GM12891 (cell line): ENCODE results near the gene PFDN2.

Experiments
- PAX5 ChIP-seq: IDR thresholded peaks from 2 replicates; pipeline ENCODE4 v1.6.1; 2011; ENCODE audit warnings: low read length, moderate library complexity, mild to moderate bottlenecking; ENCODE audit not compliant: insufficient read depth, severe bottlenecking
- POLR2A ChIP-seq: IDR thresholded peaks from 2 replicates; pipeline ENCODE4 v1.6.1; 2011; ENCODE audit warnings: low read depth, low read length, control low read depth
- POLR2AphosphoS5 ChIP-seq: IDR thresholded peaks from 2 replicates; pipeline ENCODE4 v1.6.1; 2011; ENCODE audit warnings: low read depth, low read length, control low read depth
- POU2F2 ChIP-seq: IDR thresholded peaks from 2 replicates; pipeline ENCODE4 v1.6.1; 2011; ENCODE audit warnings: low read depth, mild to moderate bottlenecking, control low read depth, low read length, moderate library complexity
- SPI1 ChIP-seq: IDR thresholded peaks from 2 replicates; pipeline ENCODE4 v1.6.1; 2011; ENCODE audit warnings: low read depth, low read length, control low read depth
- TAF1 ChIP-seq: IDR thresholded peaks from 2 replicates; pipeline ENCODE4 v1.6.1; 2011; ENCODE audit warnings: low read depth, low read length, control low read depth

DNA sequence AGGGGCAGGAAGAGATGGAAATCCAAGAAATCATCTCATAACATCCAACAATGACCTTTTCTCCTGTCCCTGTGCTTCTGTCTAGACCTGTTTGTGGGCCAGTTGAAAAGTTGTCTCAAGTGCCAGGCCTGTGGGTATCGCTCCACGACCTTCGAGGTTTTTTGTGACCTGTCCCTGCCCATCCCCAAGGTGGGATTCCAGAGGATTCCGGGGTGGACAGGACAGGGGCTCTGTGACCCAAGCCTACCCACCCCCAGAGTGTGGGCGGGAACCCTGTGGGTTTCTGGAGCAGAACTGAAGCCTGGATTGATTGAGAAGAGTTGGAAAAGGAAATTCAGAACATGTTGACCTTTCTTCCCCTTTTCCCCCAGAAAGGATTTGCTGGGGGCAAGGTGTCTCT lies 46.0 kb upstream of the PFDN2 start:
- TF ChIP-seq POLR2A = no peak
- no peak for TF ChIP-seq POLR2AphosphoS5
- TF ChIP-seq TAF1 = no peak
- TF ChIP-seq SPI1 = no peak
- TF ChIP-seq PAX5 = no peak
- no peak for TF ChIP-seq POU2F2
